SK-N-MC (cell line): ENCODE data around the gene EIF3D.

Source experiments
- EZH2 ChIP-seq: fragments of 200-600 bp; sonication (generic); IDR thresholded peaks from one replicate; pipeline ENCODE4 v1.6.1; 2017; ENCODE audit warnings: antibody characterized with exemption
- POLR2AphosphoS5 ChIP-seq: IDR thresholded peaks from 2 replicates; pipeline ENCODE4 v1.6.1; 2012; ENCODE audit warnings: mild to moderate bottlenecking, low read depth, low read length, borderline replicate concordance

DNA sequence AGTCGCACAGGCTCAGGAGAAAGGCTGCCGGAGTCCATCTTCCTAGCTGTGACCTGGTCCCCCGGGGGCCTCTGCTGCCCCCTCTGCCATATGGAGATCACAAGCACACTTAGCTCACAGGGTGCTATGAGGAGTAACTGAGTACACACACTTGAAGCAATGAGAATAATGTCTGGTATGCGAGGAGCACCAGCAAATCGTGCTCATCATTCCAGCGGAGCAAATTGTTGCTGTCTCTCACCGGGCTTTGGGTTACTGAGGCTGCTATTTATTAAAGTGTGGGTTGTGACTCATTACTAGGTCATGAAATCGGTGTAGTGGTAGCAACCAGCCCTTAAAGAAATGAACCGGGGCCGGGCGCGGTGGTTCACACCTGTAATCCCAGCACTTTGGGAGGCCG lies 48.1 kb upstream of the EIF3D start:
- TF ChIP-seq EZH2 (no peak), POLR2AphosphoS5 (no peak)
